DND-41 (cell line): ENCODE data around the gene DCTD.

ENCODE experiments used
- ATAC-seq: fragments of 200-7000 bp; cut with Tn5 transposase; 3 replicates; pipeline ENCODE4 v1.9.1; 2021; ENCODE audit warnings: low read depth; ENCODE audit not compliant: insufficient read depth
- DNase-seq: peaks from one replicate; pipeline ENCODE4 v3.0.0-alpha.2; 2020
- H2AFZ ChIP-seq: 2 replicates; pipeline ENCODE4 v1.6.0; 2012; ENCODE audit warnings: low read depth, low read length
- H3K27ac ChIP-seq: 2 replicates; pipeline ENCODE4 v1.5.1; 2012; ENCODE audit warnings: low read length, inconsistent platforms
- H3K27me3 ChIP-seq: fragments of 200-600 bp; sonication (generic); 2 replicates; pipeline ENCODE4 v1.6.0; 2012; ENCODE audit warnings: low read length, mild to moderate bottlenecking, inconsistent platforms; ENCODE audit not compliant: insufficient read depth, poor library complexity
- H3K36me3 ChIP-seq: 2 replicates; pipeline ENCODE4 v1.5.1; 2012; ENCODE audit warnings: low read length, inconsistent platforms; ENCODE audit not compliant: insufficient read depth
- H3K4me1 ChIP-seq: 2 replicates; pipeline ENCODE4 v1.5.1; 2012; ENCODE audit warnings: mild to moderate bottlenecking, low read length; ENCODE audit not compliant: insufficient read depth
- H3K4me2 ChIP-seq: 2 replicates; pipeline ENCODE4 v1.6.0; 2012; ENCODE audit warnings: mild to moderate bottlenecking, moderate library complexity, low read length, inconsistent platforms; ENCODE audit not compliant: insufficient read depth
- H3K4me3 ChIP-seq, 2 experiments: fragments of 200-600 bp in 1 of 2; shearing (Covaris generic) in 1 of 2; 2 replicates each; pipeline ENCODE4 v1.5.1; 2012 to 2016; ENCODE audit warnings: inconsistent platforms in 2 of 2, low read length in 2 of 2, mild to moderate bottlenecking in 2 of 2, low read depth in 1 of 2, moderate library complexity in 1 of 2
- H3K79me2 ChIP-seq: 2 replicates; pipeline ENCODE4 v1.6.0; 2012; ENCODE audit warnings: low read length, inconsistent platforms; ENCODE audit not compliant: insufficient read depth
- H3K9ac ChIP-seq: 2 replicates; pipeline ENCODE4 v1.6.0; 2012; ENCODE audit warnings: low read depth, mild to moderate bottlenecking, inconsistent platforms, low read length, moderate library complexity
- H3K9me3 ChIP-seq: 2 replicates; pipeline ENCODE4 v1.5.1; 2012; ENCODE audit warnings: low read length, moderate library complexity, mild to moderate bottlenecking, inconsistent platforms; ENCODE audit not compliant: insufficient read depth, severe bottlenecking
- H4K20me1 ChIP-seq: 2 replicates; pipeline ENCODE4 v1.6.0; 2012; ENCODE audit warnings: low read length; ENCODE audit not compliant: insufficient read depth
- CTCF ChIP-seq: IDR thresholded peaks from 2 replicates; pipeline ENCODE4 v1.5.1; 2012; ENCODE audit warnings: borderline replicate concordance, low read length, moderate library complexity, mild to moderate bottlenecking; ENCODE audit not compliant: poor library complexity, severe bottlenecking; ENCODE audit errors: extremely low read depth
- EZH2 ChIP-seq: IDR thresholded peaks from 3 replicates; pipeline ENCODE4 v1.6.1; 2012; ENCODE audit warnings: borderline replicate concordance, low read depth, mild to moderate bottlenecking, moderate library complexity, low read length, inconsistent platforms; ENCODE audit not compliant: severe bottlenecking

Gene DCTD

GRCh38 chr4:182874797-182875345, 42.3 kb downstream of the DCTD start:
- Histone ChIP-seq H3K9ac (no peak overlapping the region), H4K20me1 (no peaks in the 10 kb centered on the region), H3K27ac (no peak overlapping the region), H3K4me3 (no peak overlapping the region), H3K79me2 (no peaks in the 10 kb centered on the region), H2AFZ (no peak overlapping the region), H3K27me3 (no peaks in the 10 kb centered on the region), H3K9me3 (no peaks in the 10 kb centered on the region), H3K4me2 (no peak overlapping the region), H3K36me3 (0 out of 2 replicates have a peak, but pooled peaks cover 4% of the 10 kb centered on the region), H3K4me1 (no peaks in the 10 kb centered on the region)
- TF ChIP-seq EZH2 (no peak), CTCF (no peak)
- no peak for ATAC-seq
- DNase-seq, result no peak

DNA sequence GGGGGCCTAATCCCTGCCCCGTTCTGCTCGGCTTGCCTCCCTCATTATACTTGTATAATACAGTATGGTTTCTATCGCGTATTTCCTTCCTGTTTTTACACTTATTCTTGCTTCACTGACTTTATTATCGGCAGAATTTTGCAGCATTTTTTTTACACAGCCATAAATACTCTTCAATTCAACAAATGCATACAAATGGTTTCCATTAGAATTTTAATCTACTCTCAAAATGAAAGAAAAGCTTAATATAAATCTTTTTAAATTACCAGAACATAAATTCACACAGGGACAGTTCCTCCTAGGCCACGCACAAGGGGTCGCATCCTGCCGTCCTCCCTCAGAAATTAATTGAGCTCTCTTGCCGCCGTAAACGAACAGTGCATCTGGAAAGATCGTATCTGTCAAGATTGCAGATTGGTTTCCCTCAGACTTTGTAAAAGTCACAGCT, 42.9 kb downstream of the DCTD start:
- H3K4me1 ChIP-seq, result no peaks in the 10 kb centered on the region
- no peaks in the 10 kb centered on the region for H3K79me2 ChIP-seq
- no peaks in the 10 kb centered on the region for H4K20me1 ChIP-seq
- H3K9me3 ChIP-seq, result no peaks in the 10 kb centered on the region
- DNase-seq (no peak), ATAC-seq (no peak)
- H3K9ac ChIP-seq, result no peak overlapping the region
- no peak overlapping the region for H3K27ac ChIP-seq
- no peak for TF ChIP-seq EZH2
- no peak for TF ChIP-seq CTCF
- no peak overlapping the region for H3K4me3 ChIP-seq
- H3K4me2 ChIP-seq, result no peak overlapping the region
- no peaks in the 10 kb centered on the region for H3K27me3 ChIP-seq
- no peak overlapping the region for H2AFZ ChIP-seq
- H3K36me3 ChIP-seq, result 0 out of 2 replicates have a peak, but pooled peaks cover 4% of the 10 kb centered on the region

DNA sequence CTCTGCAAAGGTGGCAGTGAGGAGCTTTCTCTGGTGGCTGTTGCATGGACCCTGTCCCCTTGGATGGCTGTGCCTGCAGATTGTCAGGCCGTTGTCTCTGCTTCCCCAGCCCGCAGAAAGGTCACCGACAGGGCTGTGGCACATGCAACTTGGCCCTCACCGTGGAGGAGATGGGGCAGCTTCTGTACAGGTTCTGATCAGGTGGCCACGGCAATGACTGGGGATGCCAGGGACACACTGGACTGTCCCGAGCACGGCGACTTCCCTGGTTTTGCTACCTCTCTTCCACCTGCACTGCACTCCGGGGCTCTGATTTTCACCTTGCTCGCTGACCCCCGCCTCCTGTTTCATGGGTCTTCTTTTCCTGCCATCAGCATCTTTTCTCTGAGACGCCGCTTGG, 43.5 kb downstream of the DCTD start:
- Histone ChIP-seq H4K20me1 (no peaks in the 10 kb centered on the region), H2AFZ (no peak overlapping the region), H3K4me3 (no peak overlapping the region), H3K27ac (no peak overlapping the region), H3K4me1 (no peaks in the 10 kb centered on the region), H3K36me3 (0 out of 2 replicates have a peak, but pooled peaks cover 4% of the 10 kb centered on the region), H3K9me3 (no peaks in the 10 kb centered on the region), H3K27me3 (no peaks in the 10 kb centered on the region), H3K79me2 (no peaks in the 10 kb centered on the region), H3K9ac (no peak overlapping the region), H3K4me2 (no peak overlapping the region)
- ATAC-seq (no peak), DNase-seq (no peak)
- no peak for TF ChIP-seq EZH2
- TF ChIP-seq CTCF, result no peak
